HEK293 (cell line): ENCODE results near the gene DSCAML1.

ENCODE experiments used
- CTCF ChIA-PET: fragments of 350-600 bp; formaldehyde crosslinking; extraction: SDS; loops from one replicate; lab custom pipeline; 2021; ENCODE audit warnings: antibody characterized with exemption; lab: Yijun Ruan, JAX
- POLR2A ChIA-PET: fragments of 300-600 bp; formaldehyde crosslinking; extraction: SDS; loops from one replicate; lab custom pipeline; 2020; ENCODE audit warnings: antibody characterized with exemption, inconsistent platforms; lab: Yijun Ruan, JAX
- H3K27ac ChIP-seq: fragments of 200-500 bp; sonication (Bioruptor generic); 2 replicates; pipeline ENCODE4 v1.5.1; 2014; ENCODE audit warnings: low read depth, low read length, control low read depth, inconsistent platforms; ENCODE audit errors: extremely low read depth
- H3K36me3 ChIP-seq, 2 experiments: fragments of 200-500 bp in 1 of 2; sonication (Bioruptor generic) in 1 of 2; 1 replicate in 1 of 2; 2 replicates in 1 of 2; pipeline ENCODE4 v1.5.1; 2014 to 2017; ENCODE audit warnings: inconsistent platforms in 2 of 2, low read length in 2 of 2; ENCODE audit not compliant: control insufficient read depth in 2 of 2, insufficient read depth in 1 of 2
- H3K4me1 ChIP-seq: fragments of 200-500 bp; sonication (Bioruptor generic); 2 replicates; pipeline ENCODE4 v1.5.1; 2014; ENCODE audit warnings: mild to moderate bottlenecking, low read length, inconsistent platforms; ENCODE audit not compliant: control insufficient read depth, insufficient read depth
- H3K4me3 ChIP-seq: 2 replicates; pipeline ENCODE4 v1.5.1; 2011; ENCODE audit warnings: low read depth, mild to moderate bottlenecking, control low read depth, low read length, moderate library complexity
- H3K9me3 ChIP-seq: fragments of 200-500 bp; sonication (Bioruptor generic); 2 replicates; pipeline ENCODE4 v1.5.1; 2014; ENCODE audit warnings: low read depth, low read length, inconsistent platforms; ENCODE audit not compliant: control insufficient read depth, insufficient read depth
- HIC1 ChIP-seq: fragments of 450-650 bp; formaldehyde crosslinking; IDR thresholded peaks from 2 replicates; pipeline ENCODE4 v1.5.1; 2016; ENCODE audit warnings: missing biosample characterization, missing genetic modification characterization
- KLF7 ChIP-seq: fragments of 450-650 bp; formaldehyde crosslinking; IDR thresholded peaks from 2 replicates; pipeline ENCODE4 v1.5.1; 2016; ENCODE audit warnings: missing biosample characterization, missing genetic modification characterization, borderline replicate concordance
- KLF8 ChIP-seq: fragments of 450-650 bp; formaldehyde crosslinking; IDR thresholded peaks from 2 replicates; pipeline ENCODE4 v1.5.1; 2016; ENCODE audit warnings: missing biosample characterization, missing genetic modification characterization
- MZF1 ChIP-seq: fragments of 450-650 bp; formaldehyde crosslinking; IDR thresholded peaks from 2 replicates; pipeline ENCODE4 v1.5.1; 2017; ENCODE audit warnings: missing biosample characterization, missing genetic modification characterization, borderline replicate concordance
- PRDM1 ChIP-seq: fragments of 450-650 bp; formaldehyde crosslinking; IDR thresholded peaks from 2 replicates; pipeline ENCODE4; 2016; ENCODE audit warnings: missing biosample characterization, missing genetic modification characterization
- PRDM10 ChIP-seq: fragments of 450-650 bp; formaldehyde crosslinking; IDR thresholded peaks from 2 replicates; pipeline ENCODE4 v1.5.1; 2016; ENCODE audit warnings: missing biosample characterization, missing genetic modification characterization
- TCF7L2 ChIP-seq: IDR thresholded peaks from 2 replicates; pipeline ENCODE4 v1.6.1; 2011; ENCODE audit warnings: low read depth, mild to moderate bottlenecking, inconsistent platforms, low read length, moderate library complexity, borderline replicate concordance
- ZBTB21 ChIP-seq: fragments of 450-650 bp; formaldehyde crosslinking; IDR thresholded peaks from 2 replicates; pipeline ENCODE4 v1.5.1; 2017; ENCODE audit warnings: missing biosample characterization, missing genetic modification characterization
- ZNF112 ChIP-seq: fragments of 450-650 bp; formaldehyde crosslinking; IDR thresholded peaks from 2 replicates; pipeline ENCODE4 v1.5.0; 2017; ENCODE audit warnings: missing biosample characterization, missing genetic modification characterization
- ZNF140 ChIP-seq: fragments of 450-650 bp; formaldehyde crosslinking; IDR thresholded peaks from 2 replicates; pipeline ENCODE4 v1.5.1; 2016; ENCODE audit warnings: missing biosample characterization, missing genetic modification characterization
- ZNF146 ChIP-seq: fragments of 450-650 bp; formaldehyde crosslinking; IDR thresholded peaks from 2 replicates; pipeline ENCODE4 v1.5.1; 2016; ENCODE audit warnings: missing biosample characterization, missing genetic modification characterization
- ZNF175 ChIP-seq: fragments of 450-650 bp; formaldehyde crosslinking; IDR thresholded peaks from 2 replicates; pipeline ENCODE4 v1.5.1; 2016; ENCODE audit warnings: missing biosample characterization, missing genetic modification characterization
- ZNF2 ChIP-seq: fragments of 450-650 bp; formaldehyde crosslinking; IDR thresholded peaks from 2 replicates; pipeline ENCODE4 v1.5.1; 2016; ENCODE audit warnings: missing biosample characterization, missing genetic modification characterization
- ZNF221 ChIP-seq: fragments of 450-650 bp; formaldehyde crosslinking; IDR thresholded peaks from 2 replicates; pipeline ENCODE4 v1.5.1; 2017; ENCODE audit warnings: missing biosample characterization, missing genetic modification characterization, borderline replicate concordance
- ZNF23 ChIP-seq: fragments of 450-650 bp; formaldehyde crosslinking; IDR thresholded peaks from 2 replicates; pipeline ENCODE4 v1.5.1; 2016; ENCODE audit warnings: missing biosample characterization, missing genetic modification characterization, borderline replicate concordance
- ZNF324 ChIP-seq: fragments of 450-650 bp; formaldehyde crosslinking; IDR thresholded peaks from 2 replicates; pipeline ENCODE4 v1.5.1; 2016; ENCODE audit warnings: missing biosample characterization, missing genetic modification characterization
- ZNF341 ChIP-seq: fragments of 450-650 bp; formaldehyde crosslinking; IDR thresholded peaks from 2 replicates; pipeline ENCODE4; 2016; ENCODE audit warnings: low read depth, missing biosample characterization, missing genetic modification characterization
- ZNF510 ChIP-seq: fragments of 450-650 bp; formaldehyde crosslinking; IDR thresholded peaks from 2 replicates; pipeline ENCODE4 v1.5.1; 2018; ENCODE audit warnings: mild to moderate bottlenecking, missing genetic modification characterization, missing biosample characterization; ENCODE audit not compliant: insufficient replicate concordance
- ZNF530 ChIP-seq: fragments of 450-650 bp; formaldehyde crosslinking; IDR thresholded peaks from 2 replicates; pipeline ENCODE4 v1.5.1; 2016; ENCODE audit warnings: low read depth, missing biosample characterization, missing genetic modification characterization
- ZNF544 ChIP-seq: fragments of 450-650 bp; formaldehyde crosslinking; IDR thresholded peaks from 2 replicates; pipeline ENCODE4 v1.5.0; 2017; ENCODE audit warnings: missing biosample characterization, missing genetic modification characterization
- ZNF549 ChIP-seq: fragments of 450-650 bp; IDR thresholded peaks from 2 replicates; pipeline ENCODE4 v1.5.1; 2018; ENCODE audit warnings: missing biosample characterization, missing genetic modification characterization, mild to moderate bottlenecking, inconsistent platforms, moderate library complexity
- ZNF654 ChIP-seq: fragments of 450-650 bp; formaldehyde crosslinking; IDR thresholded peaks from 2 replicates; pipeline ENCODE4 v1.5.1; 2016; ENCODE audit warnings: low read depth, missing biosample characterization, missing genetic modification characterization
- ZNF776 ChIP-seq: fragments of 450-650 bp; formaldehyde crosslinking; IDR thresholded peaks from 2 replicates; pipeline ENCODE4 v1.5.0; 2017; ENCODE audit warnings: missing biosample characterization, missing genetic modification characterization, borderline replicate concordance
- ZNF785 ChIP-seq: fragments of 450-650 bp; formaldehyde crosslinking; IDR thresholded peaks from 2 replicates; pipeline ENCODE4 v1.5.1; 2016; ENCODE audit warnings: missing biosample characterization, missing genetic modification characterization
- ZSCAN30 ChIP-seq: fragments of 450-650 bp; IDR thresholded peaks from 2 replicates; pipeline ENCODE4 v1.5.1; 2018; ENCODE audit warnings: missing biosample characterization, mild to moderate bottlenecking, missing genetic modification characterization, moderate library complexity
- TF ChIP-seq, protein P1 (sequence below): fragments of 450-650 bp; formaldehyde crosslinking; IDR thresholded peaks from 2 replicates; pipeline ENCODE4 v1.5.1; 2017; ENCODE audit warnings: missing biosample characterization, missing genetic modification characterization
- TF ChIP-seq, protein P2 (sequence below): fragments of 450-650 bp; formaldehyde crosslinking; optimal IDR thresholded peaks from 2 replicates; pipeline ENCODE3; 2016; ENCODE audit warnings: missing biosample characterization, mild to moderate bottlenecking, missing genetic modification characterization

DSCAML1 gene

DNA sequence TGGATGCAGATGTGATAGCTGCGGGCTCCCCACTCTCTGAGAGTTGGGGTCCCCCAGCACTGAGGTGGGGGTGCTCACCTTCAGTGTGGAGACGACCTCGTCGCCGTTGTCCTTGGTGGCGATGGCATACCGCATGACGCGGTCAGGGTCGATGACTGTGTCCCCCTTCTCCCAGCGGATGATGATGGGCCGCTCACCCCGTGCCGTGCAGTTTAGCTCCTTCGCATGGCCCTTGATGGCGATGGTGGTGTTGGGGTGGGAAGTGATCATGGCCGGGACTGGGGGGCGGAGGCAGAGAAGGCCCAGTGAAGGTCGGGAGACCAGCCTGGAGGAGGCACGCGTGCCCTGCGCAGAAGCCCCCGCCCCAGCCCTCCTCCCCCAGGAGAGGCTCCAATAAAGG is 315.1 kb downstream of the DSCAML1 start:
- ChIA-PET CTCF (interaction anchor here (1.6 kb wide), 1 partner anchor 56 kb away, joined by 8 read pairs; no protein-coding TSS in a partner anchor), POLR2A (no interaction called here)
- Histone ChIP-seq H3K36me3 (no peaks in the 10 kb centered on the region), H3K9me3 (no peaks in the 10 kb centered on the region), H3K4me3 (no peak overlapping the region), H3K4me1 (no peaks in the 10 kb centered on the region), H3K27ac (no peak overlapping the region)
- no peak for TF ChIP-seq ZNF324 (tag by site-specific recombination)
- no peak for TF ChIP-seq ZNF221
- TF ChIP-seq ZNF341: no peak
- no peak for TF ChIP-seq ZNF146
- TF ChIP-seq HIC1 (tag by site-specific recombination): no peak
- no peak for TF ChIP-seq ZNF23 (tag by site-specific recombination)
- TF ChIP-seq MZF1 (tag by site-specific recombination): no peak
- TF ChIP-seq ZNF112: no peak
- no peak for TF ChIP-seq ZNF776
- TF ChIP-seq ZNF785: no peak
- TF ChIP-seq ZNF549: no peak

DNA sequence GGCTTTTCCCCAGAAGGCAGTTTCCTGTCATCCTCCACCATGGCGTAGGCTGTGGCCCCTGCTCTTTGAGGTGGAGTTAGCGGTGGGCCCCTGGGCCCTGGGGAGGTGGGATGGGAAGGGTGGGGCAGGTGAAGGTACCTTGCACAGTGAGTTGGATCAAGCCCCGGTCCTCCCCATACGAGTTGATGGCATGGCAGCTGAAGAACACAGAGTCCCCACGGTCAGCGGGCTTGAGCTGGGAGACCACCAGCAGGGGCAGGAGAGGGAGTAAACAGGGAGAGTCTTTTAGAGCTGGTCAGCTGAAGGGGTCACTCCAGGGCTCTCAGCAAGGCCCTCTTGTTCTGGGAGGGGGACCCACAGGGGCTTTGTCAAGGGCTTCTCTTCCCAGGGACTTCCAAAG is 316.0 kb downstream of the DSCAML1 start:
- H3K9me3 ChIP-seq: no peaks in the 10 kb centered on the region
- H3K4me3 ChIP-seq: no peak overlapping the region
- CTCF ChIA-PET: interaction anchor here (1.0 kb wide), 1 partner anchor 55 kb away, joined by 5 read pairs; no protein-coding TSS in a partner anchor
- TF ChIP-seq TCF7L2: no peak
- TF ChIP-seq ZSCAN30 (tag by site-specific recombination): no peak
- TF ChIP-seq ZNF530: no peak
- no peak overlapping the region for H3K27ac ChIP-seq
- POLR2A ChIA-PET: no interaction called here
- H3K4me1 ChIP-seq: no peaks in the 10 kb centered on the region
- no peaks in the 10 kb centered on the region for H3K36me3 ChIP-seq

GRCh38 chr11:117480221-117480620 is 316.8 kb downstream of the DSCAML1 start:
- no peak overlapping the region for H3K4me3 ChIP-seq
- H3K27ac ChIP-seq: no peak overlapping the region
- no peaks in the 10 kb centered on the region for H3K36me3 ChIP-seq
- ChIA-PET POLR2A (no interaction called here), CTCF (interaction anchor here (0.6 to 1.7 kb wide), 3 partner anchors 15 to 54 kb away, joined by 3 to 6 read pairs (median 5); no protein-coding TSS in a partner anchor)
- no peaks in the 10 kb centered on the region for H3K9me3 ChIP-seq
- no peaks in the 10 kb centered on the region for H3K4me1 ChIP-seq
- TF ChIP-seq PRDM10 (tag by site-specific recombination): no peak
- no peak for TF ChIP-seq ZBTB21 (tag by site-specific recombination)
- no peak for TF ChIP-seq ZNF654 (tag by site-specific recombination)
- no peak for TF ChIP-seq ZNF544
- no peak for TF ChIP-seq KLF7 (tag by site-specific recombination)
- TF ChIP-seq, protein P1, sequence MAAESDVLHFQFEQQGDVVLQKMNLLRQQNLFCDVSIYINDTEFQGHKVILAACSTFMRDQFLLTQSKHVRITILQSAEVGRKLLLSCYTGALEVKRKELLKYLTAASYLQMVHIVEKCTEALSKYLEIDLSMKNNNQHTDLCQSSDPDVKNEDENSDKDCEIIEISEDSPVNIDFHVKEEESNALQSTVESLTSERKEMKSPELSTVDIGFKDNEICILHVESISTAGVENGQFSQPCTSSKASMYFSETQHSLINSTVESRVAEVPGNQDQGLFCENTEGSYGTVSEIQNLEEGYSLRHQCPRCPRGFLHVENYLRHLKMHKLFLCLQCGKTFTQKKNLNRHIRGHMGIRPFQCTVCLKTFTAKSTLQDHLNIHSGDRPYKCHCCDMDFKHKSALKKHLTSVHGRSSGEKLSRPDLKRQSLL (tag by site-specific recombination): no peak
- no peak for TF ChIP-seq ZNF510 (tag by site-specific recombination)
- no peak for TF ChIP-seq ZNF2 (tag by site-specific recombination)
- no peak for TF ChIP-seq ZNF175 (tag by site-specific recombination)
- TF ChIP-seq PRDM1 (tag by site-specific recombination): no peak
- TF ChIP-seq ZNF140 (tag by site-specific recombination): no peak
- TF ChIP-seq, protein P2, sequence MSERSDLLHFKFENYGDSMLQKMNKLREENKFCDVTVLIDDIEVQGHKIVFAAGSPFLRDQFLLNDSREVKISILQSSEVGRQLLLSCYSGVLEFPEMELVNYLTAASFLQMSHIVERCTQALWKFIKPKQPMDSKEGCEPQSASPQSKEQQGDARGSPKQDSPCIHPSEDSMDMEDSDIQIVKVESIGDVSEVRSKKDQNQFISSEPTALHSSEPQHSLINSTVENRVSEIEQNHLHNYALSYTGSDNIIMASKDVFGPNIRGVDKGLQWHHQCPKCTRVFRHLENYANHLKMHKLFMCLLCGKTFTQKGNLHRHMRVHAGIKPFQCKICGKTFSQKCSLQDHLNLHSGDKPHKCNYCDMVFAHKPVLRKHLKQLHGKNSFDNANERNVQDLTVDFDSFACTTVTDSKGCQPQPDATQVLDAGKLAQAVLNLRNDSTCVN (tag by site-specific recombination): no peak
- TF ChIP-seq KLF8 (tag by site-specific recombination): no peak
